HG03103 (cell line): ENCODE results near the gene CCDC69.

ENCODE experiments used
- ATAC-seq: cut with Tn5 transposase; IDR thresholded peaks from one replicate; pipeline ENCODE4 v1.9.1; 2021; ENCODE audit warnings: low read depth; ENCODE audit not compliant: unreplicated experiment

Gene CCDC69

GRCh38 chr5:151173711-151174611 is 49.9 kb downstream of the CCDC69 start:
- no peak for ATAC-seq

- no peak for ATAC-seq
Observed at GRCh38 chr5:151171529-151171928, 52.4 kb downstream of the CCDC69 start.

GRCh38 chr5:151168602-151169344 is 55.1 kb downstream of the CCDC69 start:
- no peak for ATAC-seq

- no peak for ATAC-seq
Observed at GRCh38 chr5:151167022-151167421, 56.9 kb downstream of the CCDC69 start.

- peak; percentile 68 for ATAC-seq
Observed at GRCh38 chr5:151164687-151165392, 59.1 kb downstream of the CCDC69 start.

GRCh38 chr5:151162776-151163175 is 61.1 kb downstream of the CCDC69 start:
- no peak for ATAC-seq

- no peak for ATAC-seq
Observed at GRCh38 chr5:151159649-151160373, 64.1 kb downstream of the CCDC69 start.

GRCh38 chr5:151158287-151158661 is 65.6 kb downstream of the CCDC69 start:
- ATAC-seq: no peak

GRCh38 chr5:151157426-151158286 is 66.2 kb downstream of the CCDC69 start, which contains the start of gene ANXA6:
Gene ANXA6 (minus strand): TSS chr5:151157779. CDS start chr5:151147901, 9,878 bp downstream.
- peak; percentile 44 for ATAC-seq

- ATAC-seq: no peak
Observed at GRCh38 chr5:151156507-151157420, 67.1 kb downstream of the CCDC69 start.

GRCh38 chr5:151155775-151156506 is 68.0 kb downstream of the CCDC69 start:
- ATAC-seq: no peak

- no peak for ATAC-seq
Observed at GRCh38 chr5:151154931-151155774, 68.7 kb downstream of the CCDC69 start.

- ATAC-seq: no peak
Observed at GRCh38 chr5:151153766-151154272, 70.1 kb downstream of the CCDC69 start.

- ATAC-seq: no peak
Observed at GRCh38 chr5:151153300-151153699, 70.6 kb downstream of the CCDC69 start.

GRCh38 chr5:151151793-151152192 is 72.1 kb downstream of the CCDC69 start:
- peak; percentile 30 for ATAC-seq

- no peak for ATAC-seq
Observed at GRCh38 chr5:151151263-151151660, 72.6 kb downstream of the CCDC69 start.
